HCT116 (cell line): Measurements from ENCODE around the gene PRKG1. TPM values are rescaled to one million over a fixed set of nuclear protein-coding genes. Genes with fewer than 3 reads are reported as not detected.

Experiments
- ATAC-seq: fragments of 200-7000 bp; cut with Tn5 transposase; 2 replicates; pipeline ENCODE4 v1.9.1; 2020; ENCODE audit warnings: mild to moderate bottlenecking, moderate library complexity
- BruUV-seq: library from RNA; stranded (reverse); fragments of 400-500 nt; replicated peaks from 2 replicates; lab custom pipeline; 2021; lab: Mats Ljungman, UMichigan
- CTCF ChIA-PET: fragments of 300-600 bp; sonication (Branson Sonifier 250); formaldehyde crosslinking; loops from one replicate; lab custom pipeline; 2021; ENCODE audit warnings: antibody characterized with exemption; lab: Charles Lee
- POLR2A ChIA-PET: fragments of 300-600, 350-600 bp; sonication (Branson Sonifier 250); formaldehyde crosslinking; loops from one replicate; lab custom pipeline; 2021; ENCODE audit warnings: antibody characterized with exemption; lab: Charles Lee
- RAD21 ChIA-PET, 2 experiments: fragments of 300-600 bp; sonication (Branson Sonifier 250); formaldehyde crosslinking; loops; one replicate each; lab custom pipeline; 2023; ENCODE audit warnings: low total read pairs in 2 of 2; ENCODE audit not compliant: uncharacterized antibody in 2 of 2, unreplicated experiment in 2 of 2, low non-redundant PET in 1 of 2; lab: Charles Lee
- DNase-seq: peaks from one replicate; pipeline ENCODE4 v3.0.0-alpha.2; 2010; ENCODE audit warnings: low read depth, low spot score
- H2AFZ ChIP-seq: fragments of 200-600 bp; shearing (Covaris generic), sonication (generic); 2 replicates; pipeline ENCODE4 v1.6.1; 2017; ENCODE audit warnings: low read depth, mixed run types, mixed read lengths, antibody characterized with exemption, low read length; ENCODE audit not compliant: poor library complexity, severe bottlenecking
- H3K27ac ChIP-seq: 2 replicates; pipeline ENCODE4 v1.5.1; 2012; ENCODE audit warnings: low read depth, low read length
- H3K27me3 ChIP-seq: fragments of 200-600 bp; sonication (generic); 2 replicates; pipeline ENCODE4 v1.6.1; 2016; ENCODE audit warnings: mixed run types, low read length, mixed read lengths; ENCODE audit not compliant: insufficient read depth
- H3K36me3 ChIP-seq, 2 experiments: fragments of 200-500 bp in 1 of 2; fragments of 200-600 bp in 1 of 2; sonication (Bioruptor generic) in 1 of 2; sonication (generic) in 1 of 2; 2 replicates each; pipeline versions ENCODE4 v1.5.1 to v1.6.1; 2014 to 2016; ENCODE audit warnings: low read length in 2 of 2, inconsistent platforms in 1 of 2, mixed read lengths in 1 of 2, mixed run types in 1 of 2; ENCODE audit not compliant: insufficient read depth in 2 of 2, control insufficient read depth in 1 of 2
- H3K4me1 ChIP-seq, 2 experiments: fragments of 200-600 bp in 1 of 2; sonication (generic) in 1 of 2; 2 replicates each; pipeline versions ENCODE4 v1.5.1 to v1.6.1; 2012 to 2017; ENCODE audit warnings: low read length in 2 of 2, inconsistent platforms in 1 of 2, mild to moderate bottlenecking in 1 of 2, mixed read lengths in 1 of 2, mixed run types in 1 of 2, moderate library complexity in 1 of 2; ENCODE audit not compliant: insufficient read depth in 2 of 2, control insufficient read depth in 1 of 2
- H3K4me2 ChIP-seq: fragments of 200-600 bp; sonication (generic); 2 replicates; pipeline ENCODE4 v1.6.1; 2017; ENCODE audit warnings: mixed run types, low read length, mixed read lengths
- H3K4me3 ChIP-seq, 2 experiments: fragments of 200-600 bp in 1 of 2; sonication (generic) in 1 of 2; replicated peaks in 1 of 2; 2 replicates each; pipeline ENCODE4 v1.5.1; 2011 to 2016; ENCODE audit warnings: low read length in 2 of 2, control low read depth in 1 of 2, low read depth in 1 of 2, mild to moderate bottlenecking in 1 of 2, mixed read lengths in 1 of 2, mixed run types in 1 of 2
- H3K79me2 ChIP-seq: fragments of 200-600 bp; sonication (generic); 2 replicates; pipeline ENCODE4 v1.6.1; 2017; ENCODE audit warnings: mild to moderate bottlenecking, mixed run types, low read length, moderate library complexity, mixed read lengths; ENCODE audit not compliant: insufficient read depth
- H3K9ac ChIP-seq: fragments of 200-600 bp; sonication (generic); 2 replicates; pipeline ENCODE4 v1.6.1; 2016; ENCODE audit warnings: low read length, mixed read lengths
- H3K9me2 ChIP-seq: fragments of 200-600 bp; sonication (generic), shearing (Covaris generic); 2 replicates; pipeline ENCODE4 v1.6.1; 2017; ENCODE audit warnings: mixed run types, mild to moderate bottlenecking, moderate library complexity; ENCODE audit not compliant: insufficient read depth
- H3K9me3 ChIP-seq, 2 experiments: fragments of 200-500 bp in 1 of 2; fragments of 200-600 bp in 1 of 2; sonication (Bioruptor generic) in 1 of 2; sonication (generic) in 1 of 2; 2 replicates each; pipeline ENCODE4 v1.6.1; 2014 to 2017; ENCODE audit warnings: low read length in 2 of 2, mixed read lengths in 2 of 2, inconsistent platforms in 1 of 2, low read depth in 1 of 2, mild to moderate bottlenecking in 1 of 2, mixed run types in 1 of 2, moderate library complexity in 1 of 2; ENCODE audit not compliant: control insufficient read depth in 1 of 2, insufficient read depth in 1 of 2
- H4K20me1 ChIP-seq: fragments of 200-600 bp; sonication (generic), shearing (Covaris generic); 2 replicates; pipeline ENCODE4 v1.6.1; 2017; ENCODE audit warnings: mixed run types, mild to moderate bottlenecking, moderate library complexity; ENCODE audit not compliant: insufficient read depth
- CBX3 ChIP-seq: IDR thresholded peaks from 2 replicates; pipeline ENCODE4 v1.6.1; 2012; ENCODE audit warnings: low read depth
- CEBPB ChIP-seq: IDR thresholded peaks from 2 replicates; pipeline ENCODE4 v1.6.1; 2012; ENCODE audit warnings: low read depth
- EGR1 ChIP-seq: IDR thresholded peaks from 2 replicates; pipeline ENCODE4 v1.6.1; 2012; ENCODE audit warnings: low read depth
- ELF1 ChIP-seq: IDR thresholded peaks from 2 replicates; pipeline ENCODE4 v1.6.1; 2012; ENCODE audit warnings: low read depth, borderline replicate concordance
- EZH2 ChIP-seq: fragments of 200-600 bp; sonication (generic); IDR thresholded peaks from 2 replicates; pipeline ENCODE4 v1.6.1; 2017; ENCODE audit warnings: antibody characterized with exemption, mixed run types
- POLR2A ChIP-seq: IDR thresholded peaks from 2 replicates; pipeline ENCODE4 v1.7.0; 2011; ENCODE audit warnings: borderline replicate concordance; ENCODE audit not compliant: insufficient read depth, insufficient read length; ENCODE audit errors: extremely low read depth
- POLR2AphosphoS5 ChIP-seq: IDR thresholded peaks from 2 replicates; pipeline ENCODE4 v1.6.1; 2011; ENCODE audit warnings: mild to moderate bottlenecking, low read depth, low read length, moderate library complexity
- RAD21 ChIP-seq: IDR thresholded peaks from 2 replicates; pipeline ENCODE4 v1.6.1; 2012; ENCODE audit warnings: low read depth, mild to moderate bottlenecking
- SIN3A ChIP-seq: IDR thresholded peaks from 2 replicates; pipeline ENCODE4 v1.6.1; 2012; ENCODE audit warnings: low read depth
- SRF ChIP-seq: IDR thresholded peaks from 2 replicates; pipeline ENCODE4 v1.6.1; 2012; ENCODE audit warnings: low read depth
- TCF7L2 ChIP-seq: IDR thresholded peaks from 2 replicates; pipeline ENCODE4 v1.7.0; 2011; ENCODE audit warnings: borderline replicate concordance, inconsistent platforms; ENCODE audit not compliant: insufficient read depth, insufficient read length; ENCODE audit errors: extremely low read depth
- ZFX ChIP-seq: fragments of 450-650 bp; IDR thresholded peaks from 2 replicates; pipeline ENCODE4 v1.6.1; 2017
- intact Hi-C: fragments of 100-400 bp; cut with micrococcal nuclease; formaldehyde crosslinking; loops from 2 replicates; pipeline ENCODE4 v1.10.0; 2022
- total RNA-seq: library from RNA; stranded (reverse); gene quantifications from one replicate; pipeline ENCODE4 v1.2.1, GENCODE V29; 2021; ENCODE audit not compliant: unreplicated experiment
- TF ChIP-seq, protein P1 (sequence below): IDR thresholded peaks from 2 replicates; pipeline ENCODE4 v1.6.1; 2011; ENCODE audit warnings: mild to moderate bottlenecking, low read length, moderate library complexity; ENCODE audit not compliant: insufficient replicate concordance; ENCODE audit errors: extremely low read depth
- TF ChIP-seq, protein P2 (sequence below): IDR thresholded peaks from 2 replicates; pipeline ENCODE4 v1.6.1; 2012
- TF ChIP-seq, protein P3 (sequence below): IDR thresholded peaks from 2 replicates; pipeline ENCODE4 v1.6.1; 2012
- TF ChIP-seq, protein P4 (sequence below): IDR thresholded peaks from 2 replicates; pipeline ENCODE4 v1.6.1; 2012; ENCODE audit warnings: low read depth

The PRKG1 gene
- total RNA-seq, 1 experiment from 2014 or later: 1.4 TPM

DNA sequence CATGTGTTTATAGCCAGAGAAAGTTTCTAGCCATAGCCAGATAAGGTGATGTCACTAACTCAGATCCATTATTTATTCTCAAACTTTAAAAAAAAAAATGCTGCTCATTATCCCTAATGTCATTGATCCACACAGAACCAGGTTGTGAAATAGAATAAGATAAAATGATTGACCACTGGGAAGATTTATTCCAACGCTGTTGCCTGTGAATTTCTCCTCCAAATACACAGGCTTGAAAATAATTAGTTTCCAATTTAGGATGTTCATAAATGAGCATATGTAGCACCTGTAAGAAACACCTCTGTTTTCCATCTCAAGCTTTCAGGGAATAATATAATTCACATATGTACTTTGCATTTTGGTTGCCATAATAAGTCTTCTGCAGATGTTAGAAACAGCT lies 956.7 kb downstream of the PRKG1 start:
- TF ChIP-seq SRF (no peak), CBX3 (no peak), RAD21 (no peak), ZFX (no peak), POLR2A (no peak), SIN3A (no peak), TCF7L2 (no peak), POLR2AphosphoS5 (no peak), EZH2 (no peak), EGR1 (no peak), CEBPB (no peak), ELF1 (no peak)
- TF ChIP-seq, protein P1, sequence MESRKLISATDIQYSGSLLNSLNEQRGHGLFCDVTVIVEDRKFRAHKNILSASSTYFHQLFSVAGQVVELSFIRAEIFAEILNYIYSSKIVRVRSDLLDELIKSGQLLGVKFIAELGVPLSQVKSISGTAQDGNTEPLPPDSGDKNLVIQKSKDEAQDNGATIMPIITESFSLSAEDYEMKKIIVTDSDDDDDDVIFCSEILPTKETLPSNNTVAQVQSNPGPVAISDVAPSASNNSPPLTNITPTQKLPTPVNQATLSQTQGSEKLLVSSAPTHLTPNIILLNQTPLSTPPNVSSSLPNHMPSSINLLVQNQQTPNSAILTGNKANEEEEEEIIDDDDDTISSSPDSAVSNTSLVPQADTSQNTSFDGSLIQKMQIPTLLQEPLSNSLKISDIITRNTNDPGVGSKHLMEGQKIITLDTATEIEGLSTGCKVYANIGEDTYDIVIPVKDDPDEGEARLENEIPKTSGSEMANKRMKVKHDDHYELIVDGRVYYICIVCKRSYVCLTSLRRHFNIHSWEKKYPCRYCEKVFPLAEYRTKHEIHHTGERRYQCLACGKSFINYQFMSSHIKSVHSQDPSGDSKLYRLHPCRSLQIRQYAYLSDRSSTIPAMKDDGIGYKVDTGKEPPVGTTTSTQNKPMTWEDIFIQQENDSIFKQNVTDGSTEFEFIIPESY: no peak
- TF ChIP-seq, protein P2, sequence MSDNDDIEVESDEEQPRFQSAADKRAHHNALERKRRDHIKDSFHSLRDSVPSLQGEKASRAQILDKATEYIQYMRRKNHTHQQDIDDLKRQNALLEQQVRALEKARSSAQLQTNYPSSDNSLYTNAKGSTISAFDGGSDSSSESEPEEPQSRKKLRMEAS: no peak
- TF ChIP-seq, protein P3, sequence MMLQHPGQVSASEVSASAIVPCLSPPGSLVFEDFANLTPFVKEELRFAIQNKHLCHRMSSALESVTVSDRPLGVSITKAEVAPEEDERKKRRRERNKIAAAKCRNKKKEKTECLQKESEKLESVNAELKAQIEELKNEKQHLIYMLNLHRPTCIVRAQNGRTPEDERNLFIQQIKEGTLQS: no peak
- TF ChIP-seq, protein P4, sequence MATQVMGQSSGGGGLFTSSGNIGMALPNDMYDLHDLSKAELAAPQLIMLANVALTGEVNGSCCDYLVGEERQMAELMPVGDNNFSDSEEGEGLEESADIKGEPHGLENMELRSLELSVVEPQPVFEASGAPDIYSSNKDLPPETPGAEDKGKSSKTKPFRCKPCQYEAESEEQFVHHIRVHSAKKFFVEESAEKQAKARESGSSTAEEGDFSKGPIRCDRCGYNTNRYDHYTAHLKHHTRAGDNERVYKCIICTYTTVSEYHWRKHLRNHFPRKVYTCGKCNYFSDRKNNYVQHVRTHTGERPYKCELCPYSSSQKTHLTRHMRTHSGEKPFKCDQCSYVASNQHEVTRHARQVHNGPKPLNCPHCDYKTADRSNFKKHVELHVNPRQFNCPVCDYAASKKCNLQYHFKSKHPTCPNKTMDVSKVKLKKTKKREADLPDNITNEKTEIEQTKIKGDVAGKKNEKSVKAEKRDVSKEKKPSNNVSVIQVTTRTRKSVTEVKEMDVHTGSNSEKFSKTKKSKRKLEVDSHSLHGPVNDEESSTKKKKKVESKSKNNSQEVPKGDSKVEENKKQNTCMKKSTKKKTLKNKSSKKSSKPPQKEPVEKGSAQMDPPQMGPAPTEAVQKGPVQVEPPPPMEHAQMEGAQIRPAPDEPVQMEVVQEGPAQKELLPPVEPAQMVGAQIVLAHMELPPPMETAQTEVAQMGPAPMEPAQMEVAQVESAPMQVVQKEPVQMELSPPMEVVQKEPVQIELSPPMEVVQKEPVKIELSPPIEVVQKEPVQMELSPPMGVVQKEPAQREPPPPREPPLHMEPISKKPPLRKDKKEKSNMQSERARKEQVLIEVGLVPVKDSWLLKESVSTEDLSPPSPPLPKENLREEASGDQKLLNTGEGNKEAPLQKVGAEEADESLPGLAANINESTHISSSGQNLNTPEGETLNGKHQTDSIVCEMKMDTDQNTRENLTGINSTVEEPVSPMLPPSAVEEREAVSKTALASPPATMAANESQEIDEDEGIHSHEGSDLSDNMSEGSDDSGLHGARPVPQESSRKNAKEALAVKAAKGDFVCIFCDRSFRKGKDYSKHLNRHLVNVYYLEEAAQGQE: no peak
- Histone ChIP-seq H3K36me3 (no peaks in the 10 kb centered on the region), H3K9me3 (no peaks in the 10 kb centered on the region), H3K9ac (no peak overlapping the region), H3K27ac (no peak overlapping the region), H3K27me3 (no peaks in the 10 kb centered on the region), H3K4me2 (no peak overlapping the region), H3K4me3 (no peak overlapping the region), H3K9me2 (no peaks in the 10 kb centered on the region), H2AFZ (no peak overlapping the region), H3K4me1 (no peaks in the 10 kb centered on the region), H3K79me2 (no peaks in the 10 kb centered on the region), H4K20me1 (no peaks in the 10 kb centered on the region)
- RAD21 ChIA-PET: no interaction called here
- ATAC-seq (no peak), DNase-seq (no peak)
- no TSS peak for BruUV-seq
- POLR2A ChIA-PET: no interaction called here
- intact Hi-C loops: no loop called here
- CTCF ChIA-PET: no interaction called here
